NCI-H82 (cell line): Measurements from ENCODE around the gene ARHGAP45.

ENCODE experiments used
- DNase-seq: peaks from one replicate; lab custom pipeline; 2025; lab: John Stamatoyannopoulos, UW

Gene ARHGAP45

DNA sequence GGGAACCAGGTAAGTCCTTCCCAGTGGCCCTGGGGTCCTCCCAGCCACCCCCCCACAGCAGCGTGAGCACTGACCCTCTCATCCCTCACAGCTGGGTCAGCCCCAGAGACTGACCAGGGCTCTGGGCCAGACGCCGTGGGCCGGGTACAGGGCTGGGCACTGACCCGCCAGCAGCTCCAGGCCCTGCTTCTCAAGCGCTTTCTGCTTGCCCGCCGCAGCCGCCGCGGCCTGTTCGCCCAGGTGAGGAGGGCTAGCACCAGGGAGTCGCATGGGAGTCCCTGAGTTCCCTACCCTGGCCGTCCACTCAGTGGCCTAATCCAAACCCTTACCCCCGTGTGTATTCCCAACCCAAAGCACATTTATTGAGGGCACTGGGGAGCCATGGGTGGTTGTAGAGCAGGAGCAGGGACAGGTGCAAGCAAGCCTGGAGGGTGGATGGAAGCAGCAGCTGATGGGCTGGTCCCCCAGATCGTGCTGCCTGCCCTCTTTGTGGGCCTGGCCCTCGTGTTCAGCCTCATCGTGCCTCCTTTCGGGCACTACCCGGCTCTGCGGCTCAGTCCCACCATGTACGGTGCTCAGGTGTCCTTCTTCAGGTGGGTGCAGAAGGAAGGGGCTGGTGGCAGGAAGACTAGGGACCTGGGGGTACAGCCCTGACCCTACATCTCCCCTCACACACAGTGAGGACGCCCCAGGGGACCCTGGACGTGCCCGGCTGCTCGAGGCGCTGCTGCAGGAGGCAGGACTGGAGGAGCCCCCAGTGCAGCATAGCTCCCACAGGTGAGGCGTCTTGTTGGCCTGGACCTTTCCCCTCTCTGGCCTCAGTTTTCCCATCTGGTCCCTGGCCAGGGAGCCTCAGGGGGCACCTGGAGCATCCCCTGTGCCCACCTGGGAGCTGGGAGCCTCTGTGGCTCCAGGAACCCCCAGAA lies 12.6 kb upstream of the ARHGAP45 start:
- DNase-seq = no peak

DNA sequence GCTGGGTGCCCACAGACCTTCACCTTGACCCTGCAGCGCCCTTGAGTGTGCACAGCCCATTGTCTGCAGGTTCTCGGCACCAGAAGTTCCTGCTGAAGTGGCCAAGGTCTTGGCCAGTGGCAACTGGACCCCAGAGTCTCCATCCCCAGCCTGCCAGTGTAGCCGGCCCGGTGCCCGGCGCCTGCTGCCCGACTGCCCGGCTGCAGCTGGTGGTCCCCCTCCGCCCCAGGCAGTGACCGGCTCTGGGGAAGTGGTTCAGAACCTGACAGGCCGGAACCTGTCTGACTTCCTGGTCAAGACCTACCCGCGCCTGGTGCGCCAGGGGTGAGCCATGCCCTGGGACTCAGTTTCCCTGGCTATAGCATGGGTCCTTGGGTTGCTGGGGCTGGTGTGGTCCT lies 11.9 kb upstream of the ARHGAP45 start:
- DNase-seq = no peak

DNA sequence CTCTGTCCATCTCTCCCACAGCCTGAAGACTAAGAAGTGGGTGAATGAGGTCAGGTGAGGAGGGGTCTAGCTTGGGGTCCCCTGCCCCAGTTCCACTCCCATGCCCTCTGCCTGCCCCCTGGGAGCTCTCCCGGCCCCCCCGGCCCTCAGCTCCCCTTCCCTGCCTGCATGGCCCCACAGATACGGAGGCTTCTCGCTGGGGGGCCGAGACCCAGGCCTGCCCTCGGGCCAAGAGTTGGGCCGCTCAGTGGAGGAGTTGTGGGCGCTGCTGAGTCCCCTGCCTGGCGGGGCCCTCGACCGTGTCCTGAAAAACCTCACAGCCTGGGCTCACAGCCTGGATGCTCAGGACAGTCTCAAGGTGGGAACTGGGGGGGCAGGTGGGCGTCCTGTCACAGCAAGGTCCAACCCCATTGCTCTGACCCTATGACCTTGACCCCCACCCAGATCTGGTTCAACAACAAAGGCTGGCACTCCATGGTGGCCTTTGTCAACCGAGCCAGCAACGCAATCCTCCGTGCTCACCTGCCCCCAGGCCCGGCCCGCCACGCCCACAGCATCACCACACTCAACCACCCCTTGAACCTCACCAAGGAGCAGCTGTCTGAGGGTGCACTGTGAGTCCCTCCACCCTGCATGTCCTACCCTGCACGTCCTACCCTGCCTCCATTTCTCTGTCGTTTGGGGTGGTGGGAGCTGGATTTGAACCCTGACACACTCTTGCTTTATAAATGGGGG lies 10.9 kb upstream of the ARHGAP45 start:
- no peak for DNase-seq

DNA sequence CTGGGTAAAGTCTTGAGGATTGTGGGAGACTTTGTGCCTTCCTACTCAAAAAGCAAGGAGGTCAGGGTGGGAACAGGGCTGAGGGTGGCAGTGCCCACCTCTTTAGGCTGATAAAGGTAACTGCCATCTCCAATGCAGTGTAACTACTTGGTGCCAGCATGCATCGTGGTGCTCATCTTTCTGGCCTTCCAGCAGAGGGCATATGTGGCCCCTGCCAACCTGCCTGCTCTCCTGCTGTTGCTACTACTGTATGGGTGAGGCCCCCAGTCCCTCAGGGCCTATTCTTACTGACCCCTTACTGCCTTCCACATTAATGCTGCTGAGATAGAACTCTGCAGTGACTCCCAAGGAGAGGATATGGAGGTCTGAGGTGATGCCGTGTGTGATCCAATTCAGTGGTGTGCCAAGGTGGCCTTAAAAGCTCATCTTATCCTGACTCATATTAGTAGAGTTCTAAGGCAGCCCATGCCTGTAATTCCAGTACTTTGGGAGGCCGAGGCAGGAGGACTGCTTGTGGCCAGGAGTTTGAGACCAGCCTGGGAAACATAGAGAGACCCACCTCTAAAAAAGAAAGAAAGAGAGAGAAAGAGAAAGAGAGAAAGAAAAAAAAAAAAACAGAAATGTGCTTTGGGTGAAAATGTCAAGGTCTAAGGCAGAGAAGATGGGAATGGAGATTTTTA lies 9.7 kb upstream of the ARHGAP45 start:
- peak; percentile 54 for DNase-seq

DNA sequence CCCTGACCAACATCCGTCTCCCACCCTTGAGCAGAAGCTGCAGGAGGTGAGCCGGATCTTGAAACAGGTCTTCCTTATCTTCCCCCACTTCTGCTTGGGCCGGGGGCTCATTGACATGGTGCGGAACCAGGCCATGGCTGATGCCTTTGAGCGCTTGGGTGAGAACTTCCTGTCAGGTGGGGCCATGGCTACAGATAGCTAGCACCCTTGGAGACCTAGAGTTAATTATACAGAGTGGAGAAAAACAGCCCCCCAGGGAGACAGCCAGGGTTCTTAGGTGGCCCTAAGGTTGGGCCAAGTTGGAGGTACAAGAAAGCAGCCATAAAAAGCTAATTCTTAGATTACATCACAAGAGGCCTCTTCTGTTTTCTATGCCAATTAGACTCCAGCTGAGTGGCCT lies 8.9 kb upstream of the ARHGAP45 start:
- no peak for DNase-seq

DNA sequence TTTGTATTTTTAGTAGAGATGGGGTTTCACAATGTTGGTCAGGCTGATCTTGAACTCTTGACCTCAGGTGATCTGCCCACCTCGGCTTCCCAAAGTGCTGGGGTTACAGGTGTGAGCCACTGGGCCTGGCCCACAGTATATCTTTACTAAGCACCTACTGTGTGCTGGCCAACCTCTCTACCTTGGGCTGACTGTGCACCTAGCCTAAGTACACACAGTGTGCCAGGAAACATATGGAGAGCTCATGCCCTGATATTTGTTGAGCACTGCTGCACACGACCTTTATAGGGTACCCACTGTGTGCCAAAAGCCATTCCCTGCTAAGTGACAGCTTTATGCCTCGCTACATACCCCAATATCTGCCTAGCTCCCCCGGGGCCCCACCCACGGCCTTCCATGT lies 6.3 kb upstream of the ARHGAP45 start:
- no peak for DNase-seq

DNA sequence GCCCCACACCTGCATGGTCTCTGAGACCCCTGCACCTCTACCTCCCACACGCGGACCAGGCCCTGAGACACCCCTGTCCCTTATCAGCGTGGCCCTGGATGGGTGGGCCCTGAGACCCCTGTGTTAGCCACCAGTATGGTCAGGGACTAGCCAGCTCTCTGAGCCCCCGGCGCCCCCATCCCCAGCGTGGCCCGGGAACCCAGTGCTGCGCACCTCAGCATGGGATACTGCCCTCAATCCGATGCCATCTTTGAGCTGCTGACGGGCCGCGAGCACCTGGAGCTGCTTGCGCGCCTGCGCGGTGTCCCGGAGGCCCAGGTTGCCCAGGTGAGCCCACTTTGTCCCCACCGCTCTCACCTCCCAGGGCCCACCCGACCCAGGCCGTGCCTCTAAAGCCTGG lies 5.0 kb upstream of the ARHGAP45 start:
- DNase-seq = no peak

DNA sequence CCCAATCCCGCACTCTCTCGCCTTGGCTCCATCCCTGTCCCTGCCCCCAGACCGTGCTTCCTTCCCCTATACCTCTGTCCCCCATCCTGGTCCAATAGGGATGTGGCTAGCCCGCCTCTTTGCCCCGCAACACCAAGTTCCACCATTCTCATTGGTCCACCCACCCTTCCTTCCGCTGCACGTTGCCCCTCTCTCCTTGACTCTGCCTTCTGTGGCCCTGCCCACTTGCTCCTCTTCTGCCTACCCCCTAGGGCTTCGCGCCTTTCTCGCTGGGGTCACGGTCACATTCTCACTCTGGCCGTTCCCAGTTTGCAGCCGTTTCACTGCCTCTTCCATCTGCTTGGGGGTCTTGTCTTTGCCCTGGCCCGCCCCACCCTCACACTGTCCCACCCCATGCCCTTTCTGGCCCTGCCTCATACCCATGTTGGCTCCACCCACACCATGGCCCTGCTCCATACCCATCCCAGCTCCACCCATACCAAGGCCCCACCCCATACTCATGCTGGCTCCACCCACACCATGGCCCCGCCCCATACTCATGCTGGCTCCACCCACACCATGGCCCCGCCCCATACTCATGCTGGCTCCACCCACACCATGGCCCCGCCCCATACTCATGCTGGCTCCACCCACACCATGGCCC lies 4.5 kb upstream of the ARHGAP45 start:
- DNase-seq = no peak

DNA sequence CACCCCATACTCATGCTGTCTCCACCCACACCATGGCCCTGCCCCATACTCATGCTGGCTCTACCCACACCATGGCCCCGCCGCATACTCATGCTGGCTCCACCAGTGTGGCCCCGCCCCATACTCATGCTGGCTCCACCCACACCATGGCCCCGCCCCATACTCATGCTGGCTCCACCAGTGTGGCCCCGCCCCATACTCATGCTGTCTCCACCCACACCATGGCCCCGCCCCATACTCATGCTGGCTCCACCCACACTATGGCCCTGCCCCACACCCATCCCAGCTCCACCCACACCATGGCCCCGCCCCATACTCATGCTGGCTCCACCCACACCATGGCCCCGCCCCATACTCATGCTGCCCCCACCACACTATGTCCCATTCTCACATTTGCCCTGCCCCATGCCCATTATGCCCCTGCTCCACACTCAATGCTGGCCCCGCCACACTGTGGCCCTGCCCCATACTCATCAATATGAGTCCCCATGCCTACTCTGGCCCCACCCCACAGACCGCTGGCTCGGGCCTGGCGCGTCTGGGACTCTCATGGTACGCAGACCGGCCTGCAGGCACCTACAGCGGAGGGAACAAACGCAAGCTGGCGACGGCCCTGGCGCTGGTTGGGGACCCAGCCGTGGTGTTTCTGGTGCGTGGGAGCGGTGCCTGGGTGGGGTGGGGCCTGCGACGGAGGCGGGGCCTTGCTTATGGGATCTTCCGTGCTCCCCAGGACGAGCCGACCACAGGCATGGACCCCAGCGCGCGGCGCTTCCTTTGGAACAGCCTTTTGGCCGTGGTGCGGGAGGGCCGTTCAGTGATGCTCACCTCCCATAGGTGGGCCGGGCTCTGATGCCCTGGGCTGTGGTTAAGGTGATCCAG lies 3.7 kb upstream of the ARHGAP45 start:
- no peak for DNase-seq

DNA sequence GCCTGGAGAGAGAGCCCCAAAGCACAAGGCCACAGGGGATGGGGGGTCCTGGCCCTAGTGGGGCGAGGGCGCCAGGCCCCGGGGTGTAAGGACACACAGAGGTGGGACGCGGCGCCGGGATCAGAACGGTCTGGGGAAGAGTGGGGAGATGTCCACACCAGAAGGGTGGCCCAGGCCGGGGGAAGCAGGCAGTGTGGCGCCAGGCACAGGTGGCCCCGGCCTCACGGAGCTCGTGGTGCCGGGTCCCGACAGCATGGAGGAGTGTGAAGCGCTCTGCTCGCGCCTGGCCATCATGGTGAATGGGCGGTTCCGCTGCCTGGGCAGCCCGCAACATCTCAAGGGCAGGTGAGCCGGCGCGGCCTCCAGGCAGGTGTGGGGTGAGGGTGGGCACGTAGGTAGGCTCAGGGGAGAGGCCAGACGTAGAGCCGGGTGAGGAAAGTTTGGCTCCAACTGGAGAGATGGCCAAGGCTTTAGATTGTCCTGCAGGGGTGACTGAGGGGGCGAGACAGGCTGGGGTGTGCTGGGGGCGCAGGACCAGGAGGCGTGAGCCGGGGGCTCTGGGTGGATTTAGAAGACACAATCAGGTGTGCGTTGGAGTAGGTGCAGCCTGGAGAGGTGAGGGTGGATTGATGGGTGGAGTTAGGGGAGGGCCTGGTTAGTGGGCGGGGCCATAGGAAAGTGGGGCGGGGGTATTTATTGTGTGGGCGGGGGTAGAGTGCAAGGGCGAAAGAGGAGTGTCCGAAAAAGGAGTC lies 2.9 kb upstream of the ARHGAP45 start:
- DNase-seq = no peak

DNA sequence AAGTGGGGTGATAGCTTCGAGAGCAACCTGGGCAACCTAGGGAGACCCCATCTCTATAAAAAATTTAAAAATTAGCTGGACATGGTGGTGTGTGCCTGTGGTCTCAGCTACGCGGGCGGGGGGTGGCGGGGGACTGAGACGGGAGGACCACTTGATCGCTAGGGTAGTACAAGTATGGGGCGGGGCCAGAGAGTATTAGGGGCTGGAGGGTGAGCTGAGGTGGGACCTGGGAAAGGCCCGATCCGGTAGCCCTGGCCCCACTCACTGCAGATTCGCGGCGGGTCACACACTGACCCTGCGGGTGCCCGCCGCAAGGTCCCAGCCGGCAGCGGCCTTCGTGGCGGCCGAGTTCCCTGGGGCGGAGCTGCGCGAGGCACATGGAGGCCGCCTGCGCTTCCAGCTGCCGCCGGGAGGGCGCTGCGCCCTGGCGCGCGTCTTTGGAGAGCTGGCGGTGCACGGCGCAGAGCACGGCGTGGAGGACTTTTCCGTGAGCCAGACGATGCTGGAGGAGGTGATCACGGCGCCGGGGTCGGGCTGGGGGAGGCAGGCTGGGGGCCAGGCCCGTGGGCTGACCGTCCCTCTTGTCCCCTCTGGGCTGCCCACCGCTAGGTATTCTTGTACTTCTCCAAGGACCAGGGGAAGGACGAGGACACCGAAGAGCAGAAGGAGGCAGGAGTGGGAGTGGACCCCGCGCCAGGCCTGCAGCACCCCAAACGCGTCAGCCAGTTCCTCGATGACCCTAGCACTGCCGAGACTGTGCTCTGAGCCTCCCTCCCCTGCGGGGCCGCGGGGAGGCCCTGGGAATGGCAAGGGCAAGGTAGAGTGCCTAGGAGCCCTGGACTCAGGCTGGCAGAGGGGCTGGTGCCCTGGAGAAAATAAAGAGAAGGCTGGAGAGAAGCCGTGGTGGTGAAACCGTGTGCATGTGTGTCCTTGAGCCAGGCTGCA lies 2.0 kb upstream of the ARHGAP45 start:
- DNase-seq = peak; percentile 50

DNA sequence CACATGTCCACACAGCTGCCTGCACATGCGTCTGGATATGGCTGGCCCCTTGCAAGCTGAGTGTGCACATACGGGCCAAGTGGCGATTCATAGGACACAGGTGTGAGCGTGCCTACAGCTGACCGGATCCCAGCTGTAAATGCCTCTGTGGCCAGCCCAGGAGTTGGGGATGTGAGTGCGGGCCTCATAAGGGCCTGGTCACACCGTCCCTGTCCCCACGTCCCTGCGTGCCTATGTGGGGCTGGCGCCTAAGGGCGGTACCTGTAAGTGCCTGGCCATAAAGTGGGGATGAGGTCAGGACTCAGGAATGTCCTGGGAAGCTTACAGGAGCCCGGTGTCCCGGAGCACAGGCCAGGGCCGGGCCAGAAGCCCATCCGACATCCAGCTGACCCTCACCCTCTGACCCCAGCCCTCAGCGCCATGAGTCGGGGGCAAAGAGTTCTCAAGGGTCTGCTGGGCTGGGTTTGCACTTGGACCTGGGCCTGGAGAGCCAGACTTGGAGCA lies 1.3 kb upstream of the ARHGAP45 start:
- no peak for DNase-seq

DNA sequence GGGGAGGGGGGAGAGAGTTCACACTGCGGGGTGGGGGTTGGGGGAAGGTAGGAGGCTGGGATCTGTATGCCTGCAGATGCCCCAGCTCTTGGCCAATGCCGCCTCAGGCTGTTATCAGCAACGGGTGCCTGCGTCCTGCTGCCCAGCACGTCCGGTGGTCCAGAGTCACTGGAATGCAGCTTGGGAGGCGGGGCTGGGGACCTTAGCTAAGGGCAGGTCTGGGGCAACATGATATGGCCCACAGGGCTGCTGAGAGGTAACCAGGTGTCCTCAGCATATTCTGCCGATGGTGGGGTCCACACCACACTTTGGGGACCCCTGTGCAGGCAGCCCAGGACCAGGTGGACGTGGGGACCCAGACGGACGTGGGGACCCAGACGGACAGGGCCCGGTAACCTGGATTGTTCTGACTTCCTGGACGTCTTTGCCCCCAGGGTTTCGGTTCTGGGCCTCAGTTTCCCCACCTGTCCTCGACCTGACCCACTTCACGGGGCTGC lies 668 bp upstream of the ARHGAP45 start:
- DNase-seq = no peak

DNA sequence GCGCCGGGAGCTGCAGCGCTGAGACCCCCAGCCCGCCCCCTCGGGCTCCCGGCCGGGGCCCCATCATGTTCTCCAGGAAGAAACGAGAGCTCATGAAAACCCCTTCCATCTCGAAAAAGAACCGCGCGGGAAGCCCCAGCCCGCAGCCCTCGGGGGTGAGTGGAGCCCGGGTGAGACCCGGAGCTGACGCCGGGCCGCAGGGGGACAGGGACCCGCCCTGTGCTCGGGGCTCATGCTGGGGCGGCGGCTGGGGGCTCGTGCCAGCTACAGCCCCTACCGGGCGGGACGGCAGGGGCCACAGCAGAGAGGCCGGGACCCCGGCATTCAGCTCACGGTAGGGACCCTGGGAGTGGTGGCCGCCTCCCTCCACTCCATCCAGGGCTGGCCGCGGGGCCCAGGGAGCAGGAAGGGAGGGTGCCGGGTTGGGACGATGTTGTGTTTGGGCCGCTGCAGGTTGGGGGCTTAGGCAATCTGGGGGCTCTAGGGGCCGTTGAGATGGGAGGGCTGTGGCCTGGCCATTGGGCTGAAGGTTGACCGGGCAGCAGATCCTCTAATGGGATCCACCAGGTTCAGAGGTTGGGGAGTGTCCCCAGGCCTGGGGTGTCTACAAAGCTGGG lies 482 bp downstream of the ARHGAP45 start:
- DNase-seq = no peak

DNA sequence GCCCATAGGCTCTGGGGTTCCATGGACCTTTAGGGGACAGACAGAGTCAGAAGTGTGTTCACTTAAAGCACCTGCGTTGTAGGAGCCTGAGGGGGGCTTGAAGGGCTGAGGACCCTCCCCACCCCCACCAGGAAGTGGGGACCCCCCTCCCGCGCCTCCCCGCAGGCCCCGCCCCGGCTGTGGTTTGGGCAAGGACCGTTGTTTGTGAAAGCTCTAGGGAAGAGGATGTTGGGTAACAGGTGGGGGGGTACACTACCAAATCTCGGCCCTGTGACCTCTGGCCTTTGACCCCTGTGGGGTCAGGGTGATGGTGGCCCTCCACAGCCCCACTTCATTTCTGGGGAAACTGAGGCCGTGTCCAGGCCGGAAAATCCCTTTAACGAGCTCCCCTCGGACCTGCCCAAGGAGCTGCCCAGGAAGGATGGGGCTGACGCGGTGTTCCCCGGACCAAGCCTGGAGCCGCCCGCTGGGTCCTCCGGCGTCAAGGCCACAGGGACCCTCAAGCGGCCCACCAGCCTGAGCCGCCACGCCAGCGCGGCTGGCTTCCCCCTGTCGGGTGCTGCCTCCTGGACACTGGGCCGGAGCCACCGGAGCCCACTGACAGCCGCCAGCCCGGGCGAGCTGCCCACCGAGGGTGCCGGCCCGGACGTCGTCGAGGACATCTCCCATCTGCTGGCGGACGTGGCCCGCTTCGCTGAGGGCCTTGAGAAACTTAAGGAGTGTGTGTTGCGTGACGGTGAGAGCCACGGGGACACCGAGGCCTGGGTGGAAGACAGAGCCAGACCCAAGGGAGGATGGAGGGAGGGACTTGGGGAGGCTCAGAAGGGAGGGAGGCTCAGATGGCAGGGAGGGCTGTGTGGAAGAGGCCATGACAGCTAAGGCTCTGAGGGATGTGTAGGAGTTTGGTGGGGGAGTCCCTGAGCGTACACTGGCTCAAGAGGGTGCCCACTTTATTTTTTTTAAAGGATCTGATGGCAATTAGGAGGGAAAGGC lies 1.3 kb downstream of the ARHGAP45 start:
- DNase-seq = no peak

DNA sequence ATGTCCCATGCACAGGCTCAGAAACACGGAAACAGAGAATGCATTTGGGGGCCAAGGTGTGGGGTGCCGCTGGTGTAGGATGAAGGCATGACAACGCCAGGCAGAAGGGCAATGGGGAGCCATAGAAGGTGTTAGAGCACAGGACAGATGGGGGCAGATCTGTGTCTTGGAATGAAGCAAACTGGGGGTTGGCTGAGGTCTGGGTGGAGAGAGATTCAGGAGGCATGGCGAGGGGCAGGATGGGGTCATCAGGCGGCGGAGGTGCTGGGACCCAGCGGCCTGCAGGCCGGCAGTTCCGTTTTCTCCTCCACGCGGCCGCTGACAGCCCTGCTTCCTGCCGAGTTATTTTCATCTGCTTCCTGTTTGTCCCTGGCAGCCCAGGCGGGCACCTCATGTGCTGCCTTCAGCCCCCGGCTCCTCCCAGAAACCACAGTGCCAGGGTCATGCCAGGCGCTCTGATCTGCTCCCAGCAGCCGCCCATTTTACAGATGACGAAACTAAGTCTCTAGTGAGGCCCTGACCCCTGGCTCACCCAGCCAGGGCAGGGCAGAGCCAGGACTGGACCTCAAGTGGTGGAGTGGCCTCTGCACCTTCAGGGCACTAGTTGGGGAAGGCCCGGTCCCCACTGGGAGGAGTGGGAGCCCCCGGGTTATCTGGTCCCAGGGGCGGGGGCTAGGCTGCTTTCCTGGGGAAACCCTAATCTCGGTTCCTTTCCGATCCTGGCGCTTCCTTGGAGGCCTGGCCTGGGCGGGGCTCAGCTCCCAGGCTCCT lies 2.2 kb downstream of the ARHGAP45 start:
- DNase-seq = no peak

DNA sequence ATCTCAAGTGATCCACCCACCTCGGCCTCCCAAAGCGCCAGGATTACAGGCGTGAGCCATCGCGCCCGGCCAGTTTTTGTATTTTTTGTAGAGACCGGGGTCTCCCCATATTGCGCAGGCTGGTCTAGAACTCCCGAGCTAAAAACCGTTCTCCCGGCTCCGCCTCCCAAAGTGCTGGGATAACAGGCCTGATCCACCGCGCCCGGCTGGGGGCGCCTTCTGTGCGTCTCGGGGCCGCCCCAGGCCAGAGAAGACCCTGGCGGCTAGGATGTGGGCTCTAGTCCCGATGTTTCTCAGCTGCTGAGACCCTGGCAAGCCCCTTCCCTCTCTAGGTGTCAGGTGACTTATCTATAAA lies 3.6 kb downstream of the ARHGAP45 start:
- DNase-seq = peak; percentile 39
